GM18505 (cell line): ENCODE measurements around the gene NKTR.

Experiments
- ATAC-seq: cut with Tn5 transposase; IDR thresholded peaks from one replicate; pipeline ENCODE4 v1.9.1; 2021; ENCODE audit not compliant: unreplicated experiment
- POLR2A ChIP-seq: IDR thresholded peaks from 4 replicates; pipeline ENCODE4 v1.6.1; 2011; ENCODE audit warnings: borderline replicate concordance; ENCODE audit not compliant: insufficient read depth, insufficient read length; ENCODE audit errors: extremely low read depth

NKTR gene

GRCh38 chr3:42688487-42689420 is 88.3 kb downstream of the NKTR start:
- no peak for ATAC-seq
- no peak for TF ChIP-seq POLR2A

GRCh38 chr3:42689421-42690014 is 89.0 kb downstream of the NKTR start:
- no peak for TF ChIP-seq POLR2A
- no peak for ATAC-seq

- no peak for TF ChIP-seq POLR2A
- no peak for ATAC-seq
These were observed 89.7 kb downstream of the NKTR start for GRCh38 chr3:42690191-42690590.

GRCh38 chr3:42690766-42691680 is 90.5 kb downstream of the NKTR start:
- ATAC-seq: no peak
- no peak for TF ChIP-seq POLR2A

GRCh38 chr3:42691816-42692666 is 91.6 kb downstream of the NKTR start:
- TF ChIP-seq POLR2A: no peak
- no peak for ATAC-seq

- TF ChIP-seq POLR2A: no peak
- ATAC-seq: no peak
These were observed 92.4 kb downstream of the NKTR start for GRCh38 chr3:42692667-42693529.

- no peak for TF ChIP-seq POLR2A
- ATAC-seq: no peak
These were observed 93.0 kb downstream of the NKTR start for GRCh38 chr3:42693530-42693930.

GRCh38 chr3:42694366-42694765 is 93.9 kb downstream of the NKTR start:
- no peak for TF ChIP-seq POLR2A
- no peak for ATAC-seq

- TF ChIP-seq POLR2A: no peak
- no peak for ATAC-seq
These were observed 96.1 kb downstream of the NKTR start for GRCh38 chr3:42696356-42697288.

- ATAC-seq: no peak
- no peak for TF ChIP-seq POLR2A
These were observed 97.0 kb downstream of the NKTR start for GRCh38 chr3:42697289-42698051.
